ENCODE data around the gene ADAMTSL1. TPM values are rescaled to one million over a fixed set of nuclear protein-coding genes. Genes with fewer than 3 reads are reported as not detected.

ADAMTSL1 gene
- total RNA-seq, 8 experiments from 2014 or later: 5.3 to 87.8 (median 11.5) TPM

- Histone ChIP-seq H3K27ac (no peak overlapping the region), H3K4me3 (no peak overlapping the region), H3K4me1 (replicated peaks in 1 of 2) (peaks cover 0 to 11% of the 10 kb centered on the region in 2 donors)
- peak in 1 of 8 experiments; percentile 19 for ATAC-seq (replicated peaks in 6 of 8)
- WGBS, 10 experiments: 43 to 93% (median 90%) methylated on average over 2 to 12 of the region's 17 CpGs; no CpG with 5 or more reads in 4 of the 10 experiments
- in situ Hi-C loops (cut with MboI; ENCODE audit: low pct_unique_long_range_greater_than_20kb in 2 of 9, low sequenced_read_pairs in 9 of 9, unreplicated experiment in 9 of 9): no loop called here
Measured at GRCh38 chr9:18909140-18910018, 435.4 kb downstream of the ADAMTSL1 start.

GRCh38 chr9:18910435-18910834 lies 436.5 kb downstream of the ADAMTSL1 start:
- in situ Hi-C loops (cut with MboI; ENCODE audit: low pct_unique_long_range_greater_than_20kb in 2 of 9, low sequenced_read_pairs in 9 of 9, unreplicated experiment in 9 of 9): no loop called here
- no peak overlapping the region for H3K27ac ChIP-seq
- no peak overlapping the region for H3K4me3 ChIP-seq
- 33 to 100% (median 83%) methylated on average over 1 to 2 of the region's 2 CpGs; no CpG with 5 or more reads in 3 of the 10 experiments for WGBS, 10 experiments
- peak in 1 of 8 experiments; percentile 29 for ATAC-seq (replicated peaks in 6 of 8)
- H3K4me1 ChIP-seq (replicated peaks in 1 of 2): peaks cover 0 to 11% of the 10 kb centered on the region in 2 donors

GRCh38 chr9:18910916-18911315 lies 437.0 kb downstream of the ADAMTSL1 start:
- in situ Hi-C loops (cut with MboI; ENCODE audit: low pct_unique_long_range_greater_than_20kb in 2 of 9, low sequenced_read_pairs in 9 of 9, unreplicated experiment in 9 of 9): no loop called here
- 0 to 64% (median 52%) methylated on average over 1 to 6 of the region's 6 CpGs; no CpG with 5 or more reads in 3 of the 10 experiments for WGBS, 10 experiments
- no peak overlapping the region for H3K27ac ChIP-seq
- ATAC-seq (replicated peaks in 6 of 8): peak in 4 of 8 experiments; percentile 47 to 86 (median 64)
- peaks cover 0 to 11% of the 10 kb centered on the region in 2 donors for H3K4me1 ChIP-seq (replicated peaks in 1 of 2)
- no peak overlapping the region for H3K4me3 ChIP-seq

GRCh38 chr9:18911714-18912342 lies 437.9 kb downstream of the ADAMTSL1 start:
- in situ Hi-C loops (cut with MboI; ENCODE audit: low pct_unique_long_range_greater_than_20kb in 2 of 9, low sequenced_read_pairs in 9 of 9, unreplicated experiment in 9 of 9): no loop called here
- no peak overlapping the region for H3K27ac ChIP-seq
- no peak overlapping the region for H3K4me3 ChIP-seq
- no peak for ATAC-seq (replicated peaks in 6 of 8)
- WGBS, 10 experiments: 54 to 96% (median 80%) methylated on average over 1 to 8 of the region's 9 CpGs; no CpG with 5 or more reads in 1 of the 10 experiments
- H3K4me1 ChIP-seq (replicated peaks in 1 of 2): peaks cover 0 to 11% of the 10 kb centered on the region in 2 donors

GRCh38 chr9:18920141-18921084 lies 446.5 kb downstream of the ADAMTSL1 start:
- in situ Hi-C loops (cut with MboI; ENCODE audit: low pct_unique_long_range_greater_than_20kb in 2 of 9, low sequenced_read_pairs in 9 of 9, unreplicated experiment in 9 of 9): no loop called here
- Histone ChIP-seq H3K4me1 (replicated peaks in 1 of 2) (no peaks in the 10 kb centered on the region), H3K27ac (no peak overlapping the region), H3K4me3 (no peak overlapping the region)
- peak in 3 of 8 experiments; percentile 30 to 98 (median 45) for ATAC-seq (replicated peaks in 6 of 8)
- WGBS, 10 experiments: 8 to 100% (median 66%) methylated on average over 1 to 4 of the region's 4 CpGs; no CpG with 5 or more reads in 4 of the 10 experiments

- in situ Hi-C loops (cut with MboI; ENCODE audit: low pct_unique_long_range_greater_than_20kb in 2 of 9, low sequenced_read_pairs in 9 of 9, unreplicated experiment in 9 of 9): no loop called here
- Histone ChIP-seq H3K4me1 (replicated peaks in 1 of 2) (no peaks in the 10 kb centered on the region), H3K4me3 (no peak overlapping the region), H3K27ac (no peak overlapping the region)
- WGBS, 10 experiments: 32 to 87% (median 75%) methylated on average over 2 to 7 of the region's 7 CpGs; no CpG with 5 or more reads in 1 of the 10 experiments
- ATAC-seq (replicated peaks in 6 of 8): no peak
Measured at GRCh38 chr9:18921366-18922075, 447.6 kb downstream of the ADAMTSL1 start.

- WGBS, 10 experiments: 40 to 100% (median 67%) methylated on average over 1 to 5 of the region's 8 CpGs; no CpG with 5 or more reads in 1 of the 10 experiments
- in situ Hi-C loops (cut with MboI; ENCODE audit: low pct_unique_long_range_greater_than_20kb in 2 of 9, low sequenced_read_pairs in 9 of 9, unreplicated experiment in 9 of 9): no loop called here
- no peaks in the 10 kb centered on the region for H3K4me1 ChIP-seq (replicated peaks in 1 of 2)
- no peak overlapping the region for H3K27ac ChIP-seq
- H3K4me3 ChIP-seq: no peak overlapping the region
- peak in 2 of 8 experiments; percentile 35 to 71 for ATAC-seq (replicated peaks in 6 of 8)
Measured at GRCh38 chr9:18922161-18922885, 448.4 kb downstream of the ADAMTSL1 start.

- no peak overlapping the region for H3K27ac ChIP-seq
- 0 to 83% (median 79%) methylated on average over 1 to 2 of the region's 2 CpGs; no CpG with 5 or more reads in 3 of the 10 experiments for WGBS, 10 experiments
- ATAC-seq (replicated peaks in 6 of 8): no peak
- H3K4me3 ChIP-seq: no peak overlapping the region
- H3K4me1 ChIP-seq (replicated peaks in 1 of 2): no peaks in the 10 kb centered on the region
- in situ Hi-C loops (cut with MboI; ENCODE audit: low pct_unique_long_range_greater_than_20kb in 2 of 9, low sequenced_read_pairs in 9 of 9, unreplicated experiment in 9 of 9): no loop called here
Measured at GRCh38 chr9:18923167-18923566, 449.2 kb downstream of the ADAMTSL1 start.

GRCh38 chr9:18923671-18924430 lies 449.9 kb downstream of the ADAMTSL1 start:
- Histone ChIP-seq H3K4me3 (no peak overlapping the region), H3K27ac (no peak overlapping the region), H3K4me1 (replicated peaks in 1 of 2) (no peaks in the 10 kb centered on the region)
- 76 to 95% (median 90%) methylated on average over 2 to 5 of the region's 6 CpGs; no CpG with 5 or more reads in 3 of the 10 experiments for WGBS, 10 experiments
- in situ Hi-C loops (cut with MboI; ENCODE audit: low pct_unique_long_range_greater_than_20kb in 2 of 9, low sequenced_read_pairs in 9 of 9, unreplicated experiment in 9 of 9): no loop called here
- no peak for ATAC-seq (replicated peaks in 6 of 8)

GRCh38 chr9:18925880-18926279 lies 451.9 kb downstream of the ADAMTSL1 start:
- no peak for ATAC-seq (replicated peaks in 6 of 8)
- in situ Hi-C loops (cut with MboI; ENCODE audit: low pct_unique_long_range_greater_than_20kb in 2 of 9, low sequenced_read_pairs in 9 of 9, unreplicated experiment in 9 of 9): no loop called here
- Histone ChIP-seq H3K4me1 (replicated peaks in 1 of 2) (no peaks in the 10 kb centered on the region), H3K27ac (no peak overlapping the region), H3K4me3 (no peak overlapping the region)

- H3K27ac ChIP-seq: no peak overlapping the region
- in situ Hi-C loops (cut with MboI; ENCODE audit: low pct_unique_long_range_greater_than_20kb in 2 of 9, low sequenced_read_pairs in 9 of 9, unreplicated experiment in 9 of 9): no loop called here
- no peak overlapping the region for H3K4me3 ChIP-seq
- no peaks in the 10 kb centered on the region for H3K4me1 ChIP-seq (replicated peaks in 1 of 2)
- ATAC-seq (replicated peaks in 6 of 8): no peak
- WGBS, 10 experiments: 17 to 90% (median 57%) methylated on average over 1 to 3 of the region's 3 CpGs; no CpG with 5 or more reads in 4 of the 10 experiments
Measured at GRCh38 chr9:18926513-18926912, 452.6 kb downstream of the ADAMTSL1 start.
